PC-3 (cell line): ENCODE data around the gene FBXL7.

Source experiments
- CTCF ChIP-seq: fragments of 300-600 bp; sonication (generic); conservative IDR thresholded peaks from 2 replicates; pipeline ENCODE4 v1.5.1; 2017; ENCODE audit warnings: antibody characterized with exemption, low read depth, mild to moderate bottlenecking, low read length
- EZH2 ChIP-seq: fragments of 300-600 bp; sonication (generic); IDR thresholded peaks from one replicate; pipeline ENCODE4 v1.6.1; 2017; ENCODE audit warnings: antibody characterized with exemption, mild to moderate bottlenecking, low read length; ENCODE audit not compliant: unreplicated experiment

GRCh38 chr5:15938186-15938585 lies 438.2 kb downstream of the FBXL7 start:
- TF ChIP-seq CTCF (no peak), EZH2 (no peak)
